Motor neuron (in vitro differentiated cells): ENCODE measurements around the gene RABGAP1L. TPM values are rescaled to one million over a fixed set of nuclear protein-coding genes. Genes with fewer than 3 reads are reported as not detected.
"Not testable (repeated sequence)": the region's sequence is repeated elsewhere in the genome, so short reads cannot be mapped to it uniquely, and the experiment has no call there.

Experiments used
- ATAC-seq, 8 experiments: fragments of 200-7000 bp; cut with Tn5 transposase; replicated peaks in 6 of 8; 2 replicates each; pipeline ENCODE4 v1.8.0; 2021; ENCODE audit warnings: mild to moderate bottlenecking in 8 of 8, moderate library complexity in 8 of 8
- H3K27ac ChIP-seq, 2 donors: fragments of 250-450 bp; sonication (Bioruptor Pico); 2 replicates each; pipeline ENCODE4 v1.9.0; 2021; ENCODE audit warnings: antibody characterized with exemption in 2 of 2, mild to moderate bottlenecking in 2 of 2, moderate library complexity in 1 of 2
- H3K4me1 ChIP-seq, 2 donors: fragments of 250-450 bp; sonication (Bioruptor Pico); replicated peaks in 1 of 2; 2 replicates each; pipeline ENCODE4 v1.6.1; 2021; ENCODE audit warnings: antibody characterized with exemption in 2 of 2, mild to moderate bottlenecking in 2 of 2, moderate library complexity in 1 of 2
- H3K4me3 ChIP-seq, 5 donors: fragments of 250-450 bp; sonication (Bioruptor Pico); 2 replicates each; pipeline ENCODE4 v1.9.0; 2021; ENCODE audit warnings: antibody characterized with exemption in 5 of 5, mild to moderate bottlenecking in 5 of 5, moderate library complexity in 4 of 5
- WGBS, 10 experiments: fragments of 450-650 bp; shearing (Covaris generic); methylation state at CpG; one replicate each; pipeline ENCODE4 v1.0.0; 2022; 5-methylcytosine and 5-hydroxymethylcytosine counted together
- in situ Hi-C, 9 experiments: fragments of 400-800 bp; cut with MboI; loops; one replicate each; pipeline ENCODE4 v1.15.0; 2021; ENCODE audit warnings: low sequenced_read_pairs in 9 of 9, low pct_unique_long_range_greater_than_20kb in 2 of 9; ENCODE audit not compliant: unreplicated experiment in 9 of 9
- total RNA-seq, 8 experiments: library from RNA; unstranded; fragments of 300-600 nt; gene quantifications; 2 replicates each; pipeline versions ENCODE4 v1.2.3 to v1.2.4, GENCODE V29; 2022

RABGAP1L gene
- total RNA-seq, 8 experiments from 2014 or later: 22.0 to 60.3 (median 45.3) TPM

GRCh38 chr1:174301295-174302077 is 142.2 kb downstream of the RABGAP1L start:
- Histone ChIP-seq H3K4me1 (no peaks in the 10 kb centered on the region), H3K4me3 (no peak overlapping the region), H3K27ac (no peak overlapping the region)
- in situ Hi-C loops: no loop called here
- WGBS, 10 experiments: 85 to 100% (median 92%) methylated on average over 1 to 5 of the region's 5 CpGs
- ATAC-seq: no peak

- in situ Hi-C loops: no loop called here
- no peak overlapping the region for H3K27ac ChIP-seq
- ATAC-seq: no peak
- no peak overlapping the region for H3K4me3 ChIP-seq
- no peaks in the 10 kb centered on the region for H3K4me1 ChIP-seq
These were observed 149.3 kb downstream of the RABGAP1L start for GRCh38 chr1:174308604-174309003.

GRCh38 chr1:174309490-174309889 is 150.2 kb downstream of the RABGAP1L start:
- Histone ChIP-seq H3K4me1 (no peaks in the 10 kb centered on the region), H3K4me3 (no peak overlapping the region), H3K27ac (no peak overlapping the region)
- in situ Hi-C loops: no loop called here
- ATAC-seq: peak in 2 of 8 experiments; percentile 57 to 73

GRCh38 chr1:174314433-174314832 is 155.1 kb downstream of the RABGAP1L start:
- no peak overlapping the region for H3K27ac ChIP-seq
- ATAC-seq: no peak
- WGBS, 10 experiments: 57 to 98% (median 88%) methylated on average over 3 to 4 of the region's 4 CpGs
- no peaks in the 10 kb centered on the region for H3K4me1 ChIP-seq
- in situ Hi-C loops: no loop called here
- no peak overlapping the region for H3K4me3 ChIP-seq

GRCh38 chr1:174315239-174315638 is 155.9 kb downstream of the RABGAP1L start:
- Histone ChIP-seq H3K4me3 (no peak overlapping the region), H3K27ac (no peak overlapping the region), H3K4me1 (no peaks in the 10 kb centered on the region)
- no peak for ATAC-seq
- 87 to 100% (median 97%) methylated on average over 2 of the region's 2 CpGs for WGBS, 10 experiments
- in situ Hi-C loops: no loop called here

- H3K27ac ChIP-seq, H3K4me3 ChIP-seq, H3K4me1 ChIP-seq, in situ Hi-C loops, ATAC-seq: not testable (repeated sequence)
- 80 to 100% (median 100%) methylated on average over 1 to 3 of the region's 3 CpGs; no CpG with 5 or more reads in 1 of the 10 experiments for WGBS, 10 experiments
These were observed 161.6 kb downstream of the RABGAP1L start for GRCh38 chr1:174320897-174321296.

- 55 to 100% (median 86%) methylated on average over 1 of the region's 1 CpG; no CpG with 5 or more reads in 1 of the 10 experiments for WGBS, 10 experiments
- in situ Hi-C loops: no loop called here
- Histone ChIP-seq H3K4me1 (no peaks in the 10 kb centered on the region), H3K4me3 (no peak overlapping the region), H3K27ac (no peak overlapping the region)
- ATAC-seq: no peak
These were observed 163.0 kb downstream of the RABGAP1L start for GRCh38 chr1:174322202-174322862.

- Histone ChIP-seq H3K4me1 (no peaks in the 10 kb centered on the region), H3K27ac (no peak overlapping the region), H3K4me3 (no peak overlapping the region)
- no peak for ATAC-seq
- WGBS, 10 experiments: 89 to 100% (median 100%) methylated on average over 1 of the region's 1 CpG; no CpG with 5 or more reads in 1 of the 10 experiments
- in situ Hi-C loops: no loop called here
These were observed 165.2 kb downstream of the RABGAP1L start for GRCh38 chr1:174324493-174324892.

- Histone ChIP-seq H3K27ac (no peak overlapping the region), H3K4me1 (no peaks in the 10 kb centered on the region), H3K4me3 (no peak overlapping the region)
- ATAC-seq: no peak
- WGBS, 10 experiments: 11 to 92% (median 67%) methylated on average over 1 of the region's 1 CpG; no CpG with 5 or more reads in 1 of the 10 experiments
- in situ Hi-C loops: no loop called here
These were observed 165.6 kb downstream of the RABGAP1L start for GRCh38 chr1:174324939-174325338.

GRCh38 chr1:174326278-174326677 is 167.0 kb downstream of the RABGAP1L start:
- no peak overlapping the region for H3K4me3 ChIP-seq
- H3K27ac ChIP-seq: no peak overlapping the region
- in situ Hi-C loops: no loop called here
- H3K4me1 ChIP-seq: no peaks in the 10 kb centered on the region
- ATAC-seq: no peak
- WGBS, 10 experiments: 78 to 100% (median 94%) methylated on average over 3 of the region's 3 CpGs

- no peaks in the 10 kb centered on the region for H3K4me1 ChIP-seq
- H3K27ac ChIP-seq: no peak overlapping the region
- WGBS, 10 experiments: 70 to 98% (median 91%) methylated on average over 2 to 6 of the region's 6 CpGs
- ATAC-seq: no peak
- in situ Hi-C loops: no loop called here
- no peak overlapping the region for H3K4me3 ChIP-seq
These were observed 174.1 kb downstream of the RABGAP1L start for GRCh38 chr1:174333437-174333836.

- no peak overlapping the region for H3K27ac ChIP-seq
- no peaks in the 10 kb centered on the region for H3K4me1 ChIP-seq
- in situ Hi-C loops: no loop called here
- WGBS, 10 experiments: 63 to 96% (median 73%) methylated on average over 1 to 4 of the region's 4 CpGs
- no peak for ATAC-seq
- H3K4me3 ChIP-seq: no peak overlapping the region
These were observed 177.8 kb downstream of the RABGAP1L start for GRCh38 chr1:174337000-174337681.

- ATAC-seq, H3K4me3 ChIP-seq, H3K27ac ChIP-seq, H3K4me1 ChIP-seq, in situ Hi-C loops: not testable (repeated sequence)
- 100% methylated on average over 1 of the region's 1 CpG; no CpG with 5 or more reads in 4 of the 10 experiments for WGBS, 10 experiments
These were observed 181.1 kb downstream of the RABGAP1L start for GRCh38 chr1:174340404-174340803.
